ENCODE data around the gene OXLD1. TPM values are rescaled to one million over a fixed set of nuclear protein-coding genes. Genes with fewer than 3 reads are reported as not detected.

OXLD1 gene
- total and polyA plus RNA-seq, 10 of the 15 experiments (the other 5 are each of a cell fraction or from before 2014, with no cell fraction given), result 4.6 to 89.5 (median 39.8) TPM

DNA sequence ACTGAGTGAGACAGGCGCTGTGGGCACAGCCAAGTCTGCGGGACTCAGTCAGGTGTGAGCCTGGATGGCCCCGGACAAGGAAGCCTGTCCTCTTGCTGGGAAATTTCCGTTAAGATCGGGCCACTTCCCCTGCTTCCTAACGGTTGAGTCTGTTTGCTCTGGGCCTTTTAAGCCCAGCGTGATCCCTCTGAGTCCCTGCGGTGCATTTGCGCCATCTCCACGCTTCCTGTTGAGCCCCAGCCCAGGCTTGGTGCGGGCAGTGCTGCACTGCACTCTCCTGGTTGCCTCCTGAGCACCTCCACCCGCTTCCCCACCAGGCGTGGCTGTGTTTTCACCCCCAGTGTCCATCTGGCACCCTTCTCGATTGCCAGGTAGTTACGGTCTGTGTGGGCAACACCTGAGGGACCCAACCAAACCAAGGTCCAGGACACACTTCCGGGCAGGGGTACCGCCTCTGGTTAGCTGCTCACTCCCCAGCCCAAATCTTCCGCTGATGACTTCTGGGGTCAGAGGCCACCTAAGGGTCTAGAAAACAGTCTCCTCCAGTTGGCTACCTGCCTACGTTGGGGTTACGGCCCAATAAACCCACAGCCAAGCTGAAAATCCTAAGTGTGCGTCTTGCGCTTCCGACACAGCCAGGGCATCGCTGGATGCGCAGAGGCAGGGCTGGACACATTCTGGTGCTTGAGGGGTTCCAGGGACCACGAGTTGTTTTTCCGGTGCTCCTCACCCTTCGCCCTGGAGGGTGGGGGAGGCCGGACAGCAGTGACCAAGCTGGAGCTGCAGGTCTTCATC is 44.3 kb upstream of the OXLD1 start:
- ChIA-PET POLR2A (interaction anchor here (0.6 to 1.5 kb wide), 7 partner anchors 8 to 415 kb away, joined by 3 to 12 read pairs (median 3); partner anchors contain the start of genes ARL16, HGS, MRPL12 and SLC38A10), RAD21 (ENCODE audit: unreplicated experiment) (interaction anchor here (0.9 kb wide), 1 partner anchor 7 kb away, joined by 3 read pairs; the partner anchor contains the start of gene MRPL12), SMC1A (ENCODE audit: uncharacterized antibody, unreplicated experiment) (no interaction called here), CTCF (interaction anchor here (0.8 to 1.1 kb wide), 5 partner anchors 8 to 195 kb away, joined by 3 read pairs; partner anchors contain the start of genes ARL16 and HGS)
- peak; percentile 90 for FAIRE-seq
- no peaks in the 10 kb centered on the region for H3K27me3 ChIP-seq (replicated peaks in 1 of 2; ENCODE audit: control insufficient read depth in 2 of 2, insufficient read depth in 2 of 2, low read length in 1 of 2)
- peak overlapping the region; percentile 100 for H3K4me2 ChIP-seq (ENCODE audit: control insufficient read depth, insufficient read depth)
- peaks cover 18% of the 10 kb centered on the region for H3K4me1 ChIP-seq (ENCODE audit: control insufficient read depth, insufficient read depth, low read length)
- peak overlapping the region; percentile 70 for H3K9ac ChIP-seq (ENCODE audit: control insufficient read depth, insufficient read depth, low read length)
- peak overlapping the region; percentile 78 for H3K4me3 ChIP-seq
- no peak for DNase-seq (ENCODE audit: low read depth, low spot score)
- H3K9me3 ChIP-seq (replicated peaks; ENCODE audit: control insufficient read depth, insufficient read depth, low read length), result no peaks in the 10 kb centered on the region
- no peaks in the 10 kb centered on the region for H4K20me1 ChIP-seq (ENCODE audit: control insufficient read depth, insufficient read depth)
- H3K79me2 ChIP-seq (ENCODE audit: control insufficient read depth, insufficient read depth, low read length), result peaks cover 22% of the 10 kb centered on the region
- H3K27ac ChIP-seq (ENCODE audit: control insufficient read depth, insufficient read depth), result peak overlapping the region; percentile 69
- intact Hi-C loops (cut with micrococcal nuclease; ENCODE audit: unreplicated experiment), result no loop called here
- in situ Hi-C loops (cut with MboI), result no loop called here
- ATAC-seq, result peak; percentile 42
- peaks cover 7 to 20% of the 10 kb centered on the region in 2 experiments for H3K36me3 ChIP-seq (ENCODE audit: control insufficient read depth in 2 of 2, insufficient read depth in 2 of 2, low read length in 1 of 2)
- 28% methylated on average over 29 of the region's 29 CpGs for WGBS (ENCODE audit: insufficient coverage, insufficient replicate concordance, low lambda C conversion rate, missing lambda C conversion rate)
- no TSS peak for BruUV-seq (replicated peaks)
- peak overlapping the region; percentile 73 for H2AFZ ChIP-seq (ENCODE audit: control insufficient read depth, low read depth, low read length)
- TF ChIP-seq HDGF (IDR thresholded peaks at IDR 0.05), result no peak; the same call in 1 of the 2 replicates
- TF ChIP-seq RAD51 (IDR thresholded peaks at IDR 0.05), result no peak
- no peak for TF ChIP-seq POU2F2 (IDR thresholded peaks at IDR 0.05; ENCODE audit: borderline replicate concordance, low read depth, low read length)
- TF ChIP-seq CREM (IDR thresholded peaks at IDR 0.05; ENCODE audit: low read depth), result 0 out of 2 replicates have a peak, but pooled peaks have one; percentile 22
- no peak for TF ChIP-seq ZNF384 (IDR thresholded peaks at IDR 0.05; ENCODE audit: borderline replicate concordance, low read depth, low read length)
- TF ChIP-seq, protein P1, sequence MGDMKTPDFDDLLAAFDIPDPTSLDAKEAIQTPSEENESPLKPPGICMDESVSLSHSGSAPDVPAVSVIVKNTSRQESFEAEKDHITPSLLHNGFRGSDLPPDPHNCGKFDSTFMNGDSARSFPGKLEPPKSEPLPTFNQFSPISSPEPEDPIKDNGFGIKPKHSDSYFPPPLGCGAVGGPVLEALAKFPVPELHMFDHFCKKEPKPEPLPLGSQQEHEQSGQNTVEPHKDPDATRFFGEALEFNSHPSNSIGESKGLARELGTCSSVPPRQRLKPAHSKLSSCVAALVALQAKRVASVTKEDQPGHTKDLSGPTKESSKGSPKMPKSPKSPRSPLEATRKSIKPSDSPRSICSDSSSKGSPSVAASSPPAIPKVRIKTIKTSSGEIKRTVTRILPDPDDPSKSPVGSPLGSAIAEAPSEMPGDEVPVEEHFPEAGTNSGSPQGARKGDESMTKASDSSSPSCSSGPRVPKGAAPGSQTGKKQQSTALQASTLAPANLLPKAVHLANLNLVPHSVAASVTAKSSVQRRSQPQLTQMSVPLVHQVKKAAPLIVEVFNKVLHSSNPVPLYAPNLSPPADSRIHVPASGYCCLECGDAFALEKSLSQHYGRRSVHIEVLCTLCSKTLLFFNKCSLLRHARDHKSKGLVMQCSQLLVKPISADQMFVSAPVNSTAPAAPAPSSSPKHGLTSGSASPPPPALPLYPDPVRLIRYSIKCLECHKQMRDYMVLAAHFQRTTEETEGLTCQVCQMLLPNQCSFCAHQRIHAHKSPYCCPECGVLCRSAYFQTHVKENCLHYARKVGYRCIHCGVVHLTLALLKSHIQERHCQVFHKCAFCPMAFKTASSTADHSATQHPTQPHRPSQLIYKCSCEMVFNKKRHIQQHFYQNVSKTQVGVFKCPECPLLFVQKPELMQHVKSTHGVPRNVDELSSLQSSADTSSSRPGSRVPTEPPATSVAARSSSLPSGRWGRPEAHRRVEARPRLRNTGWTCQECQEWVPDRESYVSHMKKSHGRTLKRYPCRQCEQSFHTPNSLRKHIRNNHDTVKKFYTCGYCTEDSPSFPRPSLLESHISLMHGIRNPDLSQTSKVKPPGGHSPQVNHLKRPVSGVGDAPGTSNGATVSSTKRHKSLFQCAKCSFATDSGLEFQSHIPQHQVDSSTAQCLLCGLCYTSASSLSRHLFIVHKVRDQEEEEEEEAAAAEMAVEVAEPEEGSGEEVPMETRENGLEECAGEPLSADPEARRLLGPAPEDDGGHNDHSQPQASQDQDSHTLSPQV (IDR thresholded peaks at IDR 0.05), result no peak
- TF ChIP-seq BHLHE40 (IDR thresholded peaks at IDR 0.05; ENCODE audit: borderline replicate concordance in 1 of 2, low read depth in 2 of 2, low read length in 1 of 2), result no peak
- TF ChIP-seq TCF12 (IDR thresholded peaks at IDR 0.05; ENCODE audit: low read depth, low read length), result no peak
- TF ChIP-seq, protein P2, sequence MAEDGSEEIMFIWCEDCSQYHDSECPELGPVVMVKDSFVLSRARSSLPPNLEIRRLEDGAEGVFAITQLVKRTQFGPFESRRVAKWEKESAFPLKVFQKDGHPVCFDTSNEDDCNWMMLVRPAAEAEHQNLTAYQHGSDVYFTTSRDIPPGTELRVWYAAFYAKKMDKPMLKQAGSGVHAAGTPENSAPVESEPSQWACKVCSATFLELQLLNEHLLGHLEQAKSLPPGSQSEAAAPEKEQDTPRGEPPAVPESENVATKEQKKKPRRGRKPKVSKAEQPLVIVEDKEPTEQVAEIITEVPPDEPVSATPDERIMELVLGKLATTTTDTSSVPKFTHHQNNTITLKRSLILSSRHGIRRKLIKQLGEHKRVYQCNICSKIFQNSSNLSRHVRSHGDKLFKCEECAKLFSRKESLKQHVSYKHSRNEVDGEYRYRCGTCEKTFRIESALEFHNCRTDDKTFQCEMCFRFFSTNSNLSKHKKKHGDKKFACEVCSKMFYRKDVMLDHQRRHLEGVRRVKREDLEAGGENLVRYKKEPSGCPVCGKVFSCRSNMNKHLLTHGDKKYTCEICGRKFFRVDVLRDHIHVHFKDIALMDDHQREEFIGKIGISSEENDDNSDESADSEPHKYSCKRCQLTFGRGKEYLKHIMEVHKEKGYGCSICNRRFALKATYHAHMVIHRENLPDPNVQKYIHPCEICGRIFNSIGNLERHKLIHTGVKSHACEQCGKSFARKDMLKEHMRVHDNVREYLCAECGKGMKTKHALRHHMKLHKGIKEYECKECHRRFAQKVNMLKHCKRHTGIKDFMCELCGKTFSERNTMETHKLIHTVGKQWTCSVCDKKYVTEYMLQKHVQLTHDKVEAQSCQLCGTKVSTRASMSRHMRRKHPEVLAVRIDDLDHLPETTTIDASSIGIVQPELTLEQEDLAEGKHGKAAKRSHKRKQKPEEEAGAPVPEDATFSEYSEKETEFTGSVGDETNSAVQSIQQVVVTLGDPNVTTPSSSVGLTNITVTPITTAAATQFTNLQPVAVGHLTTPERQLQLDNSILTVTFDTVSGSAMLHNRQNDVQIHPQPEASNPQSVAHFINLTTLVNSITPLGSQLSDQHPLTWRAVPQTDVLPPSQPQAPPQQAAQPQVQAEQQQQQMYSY (CRISPR knock-in tag; IDR thresholded peaks at IDR 0.05), result no peak
- TF ChIP-seq ZNF274 (IDR thresholded peaks at IDR 0.05; ENCODE audit: insufficient read depth, insufficient read length), result no peak
- no peak for TF ChIP-seq RCOR1 (conservative IDR thresholded peaks at IDR 0.05; ENCODE audit: low read depth, low read length)
- TF ChIP-seq CHD2 (IDR thresholded peaks at IDR 0.05; ENCODE audit: borderline replicate concordance, low read depth, low read length), result no peak
- TF ChIP-seq PML (IDR thresholded peaks at IDR 0.05; ENCODE audit: low read length), result 0 out of 2 replicates have a peak, but pooled peaks have one; percentile 14
- no peak for TF ChIP-seq NR2C1 (IDR thresholded peaks at IDR 0.05)
- peak; percentile 73 for TF ChIP-seq POLR2A (IDR thresholded peaks at IDR 0.05; ENCODE audit: low read depth, low read length)

All from GM12878 (cell line).